Measurements from ENCODE around the gene SPIRE2. TPM values are rescaled to one million over a fixed set of nuclear protein-coding genes. Genes with fewer than 3 reads are reported as not detected.

SPIRE2 gene, protein sequence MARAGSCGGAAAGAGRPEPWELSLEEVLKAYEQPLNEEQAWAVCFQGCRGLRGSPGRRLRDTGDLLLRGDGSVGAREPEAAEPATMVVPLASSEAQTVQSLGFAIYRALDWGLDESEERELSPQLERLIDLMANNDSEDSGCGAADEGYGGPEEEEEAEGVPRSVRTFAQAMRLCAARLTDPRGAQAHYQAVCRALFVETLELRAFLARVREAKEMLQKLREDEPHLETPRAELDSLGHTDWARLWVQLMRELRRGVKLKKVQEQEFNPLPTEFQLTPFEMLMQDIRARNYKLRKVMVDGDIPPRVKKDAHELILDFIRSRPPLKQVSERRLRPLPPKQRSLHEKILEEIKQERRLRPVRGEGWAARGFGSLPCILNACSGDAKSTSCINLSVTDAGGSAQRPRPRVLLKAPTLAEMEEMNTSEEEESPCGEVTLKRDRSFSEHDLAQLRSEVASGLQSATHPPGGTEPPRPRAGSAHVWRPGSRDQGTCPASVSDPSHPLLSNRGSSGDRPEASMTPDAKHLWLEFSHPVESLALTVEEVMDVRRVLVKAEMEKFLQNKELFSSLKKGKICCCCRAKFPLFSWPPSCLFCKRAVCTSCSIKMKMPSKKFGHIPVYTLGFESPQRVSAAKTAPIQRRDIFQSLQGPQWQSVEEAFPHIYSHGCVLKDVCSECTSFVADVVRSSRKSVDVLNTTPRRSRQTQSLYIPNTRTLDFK
- total RNA-seq (16.9 and 21.7 TPM in 2 replicates), polyA plus RNA-seq (13.4 and 18.4 TPM in 2 replicates)

DNA sequence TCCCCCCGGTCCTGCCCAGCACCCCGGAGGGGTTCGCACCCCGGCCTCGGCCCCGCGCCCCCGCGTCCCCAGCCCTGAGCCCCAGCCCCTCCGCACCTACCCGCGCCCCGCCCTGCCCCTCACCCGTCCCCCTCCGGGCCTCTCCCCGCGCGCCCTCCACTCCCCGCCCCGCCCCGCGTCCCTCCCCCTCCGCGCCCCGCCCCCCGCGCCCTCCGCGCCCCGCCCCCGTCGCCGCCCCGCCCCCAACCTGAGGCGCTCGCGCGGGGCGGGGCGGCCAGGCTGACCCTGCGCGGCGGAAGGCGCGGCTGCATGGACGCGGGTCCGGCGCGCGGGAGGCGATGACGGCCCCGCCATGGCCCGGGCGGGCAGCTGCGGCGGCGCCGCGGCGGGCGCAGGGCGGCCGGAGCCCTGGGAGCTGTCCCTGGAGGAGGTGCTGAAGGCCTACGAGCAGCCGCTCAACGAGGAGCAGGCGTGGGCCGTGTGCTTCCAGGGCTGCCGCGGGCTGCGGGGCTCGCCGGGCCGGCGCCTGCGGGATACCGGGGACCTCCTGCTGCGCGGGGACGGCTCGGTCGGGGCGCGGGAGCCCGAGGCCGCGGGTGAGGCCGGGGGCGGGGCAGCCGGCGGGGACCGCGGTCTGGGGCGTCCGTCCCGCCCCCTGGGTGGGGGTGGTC lies at the start of gene SPIRE2:
Gene SPIRE2, plus strand, starts transcription at position 277 of the 671 bp plus-strand sequence. Its CDS starts 76 bp downstream, at position 353.
- Histone ChIP-seq H3K4me3 (peak within 1 kb of the TSS; percentile 73), H2AFZ (no peak within 1 kb of the TSS), H4K20me1 (ENCODE audit: insufficient read depth, poor library complexity, severe bottlenecking) (no peaks in the 10 kb centered on the region), H3K4me1 (ENCODE audit: insufficient read depth) (peaks cover 32% of the 10 kb centered on the region), H3K27me3 (no peaks in the 10 kb centered on the region), H3K4me2 (peak within 1 kb of the TSS; percentile 93), H3K79me2 (peaks cover 12% of the 10 kb centered on the region), H3K9me3 (ENCODE audit: low read depth) (no peaks in the 10 kb centered on the region), H3K27ac (peak within 1 kb of the TSS; percentile 92), H3K9me2 (replicated peaks; ENCODE audit: insufficient read depth) (no peaks in the 10 kb centered on the region), H3K36me3 (replicated peaks; ENCODE audit: insufficient read depth, low read depth) (no peaks in the 10 kb centered on the region)
- DNase-seq (ENCODE audit: low spot score), result peak; percentile 94
- TF ChIP-seq, protein P1, sequence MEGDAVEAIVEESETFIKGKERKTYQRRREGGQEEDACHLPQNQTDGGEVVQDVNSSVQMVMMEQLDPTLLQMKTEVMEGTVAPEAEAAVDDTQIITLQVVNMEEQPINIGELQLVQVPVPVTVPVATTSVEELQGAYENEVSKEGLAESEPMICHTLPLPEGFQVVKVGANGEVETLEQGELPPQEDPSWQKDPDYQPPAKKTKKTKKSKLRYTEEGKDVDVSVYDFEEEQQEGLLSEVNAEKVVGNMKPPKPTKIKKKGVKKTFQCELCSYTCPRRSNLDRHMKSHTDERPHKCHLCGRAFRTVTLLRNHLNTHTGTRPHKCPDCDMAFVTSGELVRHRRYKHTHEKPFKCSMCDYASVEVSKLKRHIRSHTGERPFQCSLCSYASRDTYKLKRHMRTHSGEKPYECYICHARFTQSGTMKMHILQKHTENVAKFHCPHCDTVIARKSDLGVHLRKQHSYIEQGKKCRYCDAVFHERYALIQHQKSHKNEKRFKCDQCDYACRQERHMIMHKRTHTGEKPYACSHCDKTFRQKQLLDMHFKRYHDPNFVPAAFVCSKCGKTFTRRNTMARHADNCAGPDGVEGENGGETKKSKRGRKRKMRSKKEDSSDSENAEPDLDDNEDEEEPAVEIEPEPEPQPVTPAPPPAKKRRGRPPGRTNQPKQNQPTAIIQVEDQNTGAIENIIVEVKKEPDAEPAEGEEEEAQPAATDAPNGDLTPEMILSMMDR (IDR thresholded peaks at IDR 0.05; ENCODE audit: poor library complexity), result no peak
- TF ChIP-seq EZH2phosphoT487 (IDR thresholded peaks at IDR 0.05; ENCODE audit: low read depth, severe bottlenecking, unreplicated experiment), result no peak
- no peak for TF ChIP-seq EZH2 (IDR thresholded peaks at IDR 0.05; ENCODE audit: borderline replicate concordance)
- WGBS (ENCODE audit: low lambda C conversion rate, missing lambda C conversion rate), result 1% methylated on average over 29 of the region's 98 CpGs

DNA sequence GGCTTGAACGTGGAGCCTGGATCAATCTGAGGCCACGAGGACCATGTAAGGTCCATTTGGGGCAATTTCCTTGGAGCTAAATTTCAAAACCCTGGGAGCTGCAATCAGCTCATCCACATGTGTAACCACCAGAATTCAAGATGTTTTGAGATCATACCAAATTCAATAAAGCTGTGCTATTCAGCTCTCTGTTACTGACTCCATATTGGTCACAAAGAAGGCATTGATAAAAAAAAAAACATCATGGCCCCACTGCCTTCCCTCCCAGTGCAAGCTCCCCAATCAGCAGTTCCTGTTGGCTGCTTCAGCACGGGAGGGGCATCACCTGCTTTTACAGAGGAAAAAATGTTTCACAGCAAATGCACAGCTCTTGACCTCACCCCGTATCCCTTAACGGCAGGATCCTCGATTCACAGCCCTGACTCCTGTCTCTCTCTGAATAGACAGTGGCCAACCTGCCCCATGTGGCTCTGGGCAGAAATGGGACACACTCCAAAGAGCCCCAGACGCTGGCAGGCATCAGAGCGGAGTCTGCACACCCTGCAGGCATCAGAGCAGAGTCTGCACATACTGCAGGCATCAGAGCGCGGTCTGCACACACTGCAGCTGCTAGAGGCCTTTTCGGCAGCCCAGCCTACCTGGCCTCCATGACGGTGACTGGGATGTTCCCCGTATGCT lies 48.9 kb upstream of the SPIRE2 start:
- DNase-seq (ENCODE audit: low spot score), result no peak
- Histone ChIP-seq H3K27ac (no peak overlapping the region), H3K27me3 (no peaks in the 10 kb centered on the region), H4K20me1 (ENCODE audit: insufficient read depth, poor library complexity, severe bottlenecking) (no peaks in the 10 kb centered on the region), H3K4me1 (ENCODE audit: insufficient read depth) (no peaks in the 10 kb centered on the region), H3K79me2 (no peaks in the 10 kb centered on the region), H3K4me3 (no peak overlapping the region), H2AFZ (no peak overlapping the region), H3K9me2 (replicated peaks; ENCODE audit: insufficient read depth) (no peaks in the 10 kb centered on the region), H3K36me3 (replicated peaks; ENCODE audit: insufficient read depth, low read depth) (no peaks in the 10 kb centered on the region), H3K9me3 (ENCODE audit: low read depth) (no peaks in the 10 kb centered on the region), H3K4me2 (no peak overlapping the region)
- TF ChIP-seq EZH2 (IDR thresholded peaks at IDR 0.05; ENCODE audit: borderline replicate concordance), result no peak
- no peak for TF ChIP-seq EZH2phosphoT487 (IDR thresholded peaks at IDR 0.05; ENCODE audit: low read depth, severe bottlenecking, unreplicated experiment)
- TF ChIP-seq, protein P1 (IDR thresholded peaks at IDR 0.05; ENCODE audit: poor library complexity), result no peak
- 95% methylated on average over 13 of the region's 13 CpGs for WGBS (ENCODE audit: low lambda C conversion rate, missing lambda C conversion rate)

DNA sequence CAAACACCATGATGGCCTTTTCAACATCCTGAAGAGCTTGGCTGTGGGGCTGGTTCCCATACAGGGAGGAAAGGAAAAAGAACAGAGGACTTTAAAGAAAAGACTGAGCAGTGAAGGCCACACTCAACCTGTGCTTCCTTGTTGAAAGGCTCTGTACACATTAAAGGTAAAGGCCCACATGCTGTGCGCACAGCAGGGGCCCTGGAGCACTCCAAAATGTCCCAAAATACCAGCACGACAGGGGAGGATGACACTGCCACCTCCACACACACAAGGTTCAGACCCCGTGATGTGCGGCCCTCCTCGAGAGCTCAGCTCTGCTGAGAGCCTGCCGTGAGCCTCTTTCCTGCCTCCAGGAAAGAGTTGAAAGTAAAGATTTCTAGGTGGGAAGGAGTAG lies 48.4 kb upstream of the SPIRE2 start:
- Histone ChIP-seq H4K20me1 (ENCODE audit: insufficient read depth, poor library complexity, severe bottlenecking) (no peaks in the 10 kb centered on the region), H3K4me1 (ENCODE audit: insufficient read depth) (no peaks in the 10 kb centered on the region), H3K9me2 (replicated peaks; ENCODE audit: insufficient read depth) (no peaks in the 10 kb centered on the region), H3K9me3 (ENCODE audit: low read depth) (no peaks in the 10 kb centered on the region), H3K36me3 (replicated peaks; ENCODE audit: insufficient read depth, low read depth) (no peaks in the 10 kb centered on the region), H3K27me3 (no peaks in the 10 kb centered on the region), H3K27ac (no peak overlapping the region), H2AFZ (no peak overlapping the region), H3K4me3 (no peak overlapping the region), H3K4me2 (no peak overlapping the region), H3K79me2 (no peaks in the 10 kb centered on the region)
- DNase-seq (ENCODE audit: low spot score), result no peak
- WGBS (ENCODE audit: low lambda C conversion rate, missing lambda C conversion rate), result 89% methylated on average over 6 of the region's 6 CpGs
- TF ChIP-seq, protein P1 (IDR thresholded peaks at IDR 0.05; ENCODE audit: poor library complexity), result no peak
- no peak for TF ChIP-seq EZH2phosphoT487 (IDR thresholded peaks at IDR 0.05; ENCODE audit: low read depth, severe bottlenecking, unreplicated experiment)
- TF ChIP-seq EZH2 (IDR thresholded peaks at IDR 0.05; ENCODE audit: borderline replicate concordance), result no peak

Measured in hepatocyte (in vitro differentiated cells).